RWPE2 (cell line): ENCODE measurements around the gene MITF.

Source experiments
- ATAC-seq: fragments of 200-7000 bp; cut with Tn5 transposase; 3 replicates; pipeline ENCODE4 v1.9.1; 2021; ENCODE audit warnings: low read depth
- DNase-seq: peaks from one replicate; pipeline ENCODE4 v3.0.0-alpha.2; 2020; ENCODE audit warnings: low spot score
- H3K27ac ChIP-seq: fragments of 450-650 bp; 2 replicates; pipeline ENCODE4 v1.5.1; 2017; ENCODE audit warnings: mild to moderate bottlenecking; ENCODE audit not compliant: poor library complexity, severe bottlenecking
- H3K27me3 ChIP-seq: fragments of 250-450 bp; sonication (Bioruptor Pico); 2 replicates; pipeline ENCODE4 v1.5.1; 2021; ENCODE audit warnings: mild to moderate bottlenecking, moderate library complexity; ENCODE audit not compliant: insufficient read depth, poor library complexity, severe bottlenecking
- H3K36me3 ChIP-seq: fragments of 250-450 bp; sonication (Bioruptor Pico); 2 replicates; pipeline ENCODE4 v1.5.1; 2020; ENCODE audit warnings: low read depth, mild to moderate bottlenecking, moderate library complexity
- H3K4me1 ChIP-seq: fragments of 250-450 bp; sonication (Bioruptor Pico); 2 replicates; pipeline ENCODE4 v1.5.1; 2021; ENCODE audit warnings: mild to moderate bottlenecking, moderate library complexity; ENCODE audit not compliant: insufficient read depth, poor library complexity, severe bottlenecking
- H3K4me3 ChIP-seq: fragments of 250-450 bp; sonication (Bioruptor Pico); 2 replicates; pipeline ENCODE4 v1.5.1; 2021; ENCODE audit warnings: mild to moderate bottlenecking, moderate library complexity; ENCODE audit not compliant: severe bottlenecking
- H3K9me3 ChIP-seq: fragments of 250-450 bp; sonication (Bioruptor Pico); 2 replicates; pipeline ENCODE4 v1.5.1; 2021; ENCODE audit warnings: mild to moderate bottlenecking, moderate library complexity; ENCODE audit not compliant: severe bottlenecking
- TF ChIP-seq, protein P1 (sequence below): fragments of 450-650 bp; IDR thresholded peaks from one replicate; pipeline ENCODE4 v1.5.1; 2017; ENCODE audit warnings: mild to moderate bottlenecking, moderate library complexity; ENCODE audit not compliant: poor library complexity, severe bottlenecking

MITF gene

GRCh38 chr3:69864766-69865165 lies 125.5 kb downstream of the MITF start:
- no peak overlapping the region for H3K27ac ChIP-seq
- H3K4me1 ChIP-seq = peaks cover 43% of the 10 kb centered on the region
- no peaks in the 10 kb centered on the region for H3K27me3 ChIP-seq

GRCh38 chr3:69865925-69866679 lies 126.8 kb downstream of the MITF start:
- H3K36me3 ChIP-seq = no peaks in the 10 kb centered on the region
- H3K9me3 ChIP-seq = no peaks in the 10 kb centered on the region
- peaks cover 43% of the 10 kb centered on the region for H3K4me1 ChIP-seq
- H3K27me3 ChIP-seq = no peaks in the 10 kb centered on the region
- TF ChIP-seq, protein P1, sequence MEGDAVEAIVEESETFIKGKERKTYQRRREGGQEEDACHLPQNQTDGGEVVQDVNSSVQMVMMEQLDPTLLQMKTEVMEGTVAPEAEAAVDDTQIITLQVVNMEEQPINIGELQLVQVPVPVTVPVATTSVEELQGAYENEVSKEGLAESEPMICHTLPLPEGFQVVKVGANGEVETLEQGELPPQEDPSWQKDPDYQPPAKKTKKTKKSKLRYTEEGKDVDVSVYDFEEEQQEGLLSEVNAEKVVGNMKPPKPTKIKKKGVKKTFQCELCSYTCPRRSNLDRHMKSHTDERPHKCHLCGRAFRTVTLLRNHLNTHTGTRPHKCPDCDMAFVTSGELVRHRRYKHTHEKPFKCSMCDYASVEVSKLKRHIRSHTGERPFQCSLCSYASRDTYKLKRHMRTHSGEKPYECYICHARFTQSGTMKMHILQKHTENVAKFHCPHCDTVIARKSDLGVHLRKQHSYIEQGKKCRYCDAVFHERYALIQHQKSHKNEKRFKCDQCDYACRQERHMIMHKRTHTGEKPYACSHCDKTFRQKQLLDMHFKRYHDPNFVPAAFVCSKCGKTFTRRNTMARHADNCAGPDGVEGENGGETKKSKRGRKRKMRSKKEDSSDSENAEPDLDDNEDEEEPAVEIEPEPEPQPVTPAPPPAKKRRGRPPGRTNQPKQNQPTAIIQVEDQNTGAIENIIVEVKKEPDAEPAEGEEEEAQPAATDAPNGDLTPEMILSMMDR = no peak
- H3K4me3 ChIP-seq = peak overlapping the region; percentile 3
- H3K27ac ChIP-seq = peak overlapping the region; percentile 86
- ATAC-seq (peak; percentile 63), DNase-seq (no peak)

More at GRCh38 chr3:69864766-69865165, 125.5 kb downstream of the MITF start:
- DNase-seq (no peak), ATAC-seq (no peak)
- TF ChIP-seq, protein P1 = no peak
- H3K4me3 ChIP-seq = no peak overlapping the region
- no peaks in the 10 kb centered on the region for H3K36me3 ChIP-seq
- no peaks in the 10 kb centered on the region for H3K9me3 ChIP-seq

- ATAC-seq (peak; percentile 85), DNase-seq (no peak)
- peak overlapping the region; percentile 86 for H3K27ac ChIP-seq
- no peaks in the 10 kb centered on the region for H3K27me3 ChIP-seq
- H3K4me1 ChIP-seq = peaks cover 43% of the 10 kb centered on the region
- H3K36me3 ChIP-seq = no peaks in the 10 kb centered on the region
- TF ChIP-seq, protein P1 = no peak
- no peak overlapping the region for H3K4me3 ChIP-seq
- H3K9me3 ChIP-seq = no peaks in the 10 kb centered on the region
Observed at GRCh38 chr3:69866988-69867720, 127.9 kb downstream of the MITF start.

GRCh38 chr3:69867941-69868505 lies 128.8 kb downstream of the MITF start:
- TF ChIP-seq, protein P1 = no peak
- no peaks in the 10 kb centered on the region for H3K36me3 ChIP-seq
- no peaks in the 10 kb centered on the region for H3K9me3 ChIP-seq
- peaks cover 43% of the 10 kb centered on the region for H3K4me1 ChIP-seq
- no peaks in the 10 kb centered on the region for H3K27me3 ChIP-seq
- ATAC-seq (no peak), DNase-seq (no peak)
- H3K4me3 ChIP-seq = no peak overlapping the region
- H3K27ac ChIP-seq = peak overlapping the region; percentile 86
